Measurements from ENCODE around the gene CAMSAP1.

DNA sequence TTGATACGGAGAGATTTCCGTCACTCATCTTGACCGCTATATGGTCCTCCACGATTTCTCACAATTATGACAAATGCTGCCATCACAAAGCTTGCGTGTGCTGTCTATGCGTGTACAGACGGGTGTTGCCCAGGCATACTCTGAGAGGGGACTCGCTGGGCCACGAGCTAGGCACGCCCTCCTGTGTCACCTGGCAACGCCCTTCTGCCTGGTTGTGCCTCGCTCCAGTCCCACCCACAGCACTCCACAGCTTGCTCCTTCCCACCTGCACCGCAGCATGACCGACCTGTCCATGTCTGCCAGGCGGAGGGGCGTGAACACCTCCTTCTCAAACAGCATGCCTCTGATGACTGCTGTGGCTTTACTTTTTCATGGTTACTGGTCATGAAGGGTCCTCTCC is 55.6 kb downstream of the CAMSAP1 start:
- TF ChIP-seq EZH2 (IDR thresholded peaks at IDR 0.05; ENCODE audit: low read length, missing control alignments) = no peak
- TF ChIP-seq, protein P1, sequence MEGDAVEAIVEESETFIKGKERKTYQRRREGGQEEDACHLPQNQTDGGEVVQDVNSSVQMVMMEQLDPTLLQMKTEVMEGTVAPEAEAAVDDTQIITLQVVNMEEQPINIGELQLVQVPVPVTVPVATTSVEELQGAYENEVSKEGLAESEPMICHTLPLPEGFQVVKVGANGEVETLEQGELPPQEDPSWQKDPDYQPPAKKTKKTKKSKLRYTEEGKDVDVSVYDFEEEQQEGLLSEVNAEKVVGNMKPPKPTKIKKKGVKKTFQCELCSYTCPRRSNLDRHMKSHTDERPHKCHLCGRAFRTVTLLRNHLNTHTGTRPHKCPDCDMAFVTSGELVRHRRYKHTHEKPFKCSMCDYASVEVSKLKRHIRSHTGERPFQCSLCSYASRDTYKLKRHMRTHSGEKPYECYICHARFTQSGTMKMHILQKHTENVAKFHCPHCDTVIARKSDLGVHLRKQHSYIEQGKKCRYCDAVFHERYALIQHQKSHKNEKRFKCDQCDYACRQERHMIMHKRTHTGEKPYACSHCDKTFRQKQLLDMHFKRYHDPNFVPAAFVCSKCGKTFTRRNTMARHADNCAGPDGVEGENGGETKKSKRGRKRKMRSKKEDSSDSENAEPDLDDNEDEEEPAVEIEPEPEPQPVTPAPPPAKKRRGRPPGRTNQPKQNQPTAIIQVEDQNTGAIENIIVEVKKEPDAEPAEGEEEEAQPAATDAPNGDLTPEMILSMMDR (conservative IDR thresholded peaks at IDR 0.05 in 1 of 2, IDR thresholded peaks at IDR 0.05 in 1 of 2; ENCODE audit: low read depth in 1 of 2, low read length in 2 of 2) = no peak
